UCSD-AML1 (cell line): ENCODE measurements around the gene CR1L.
"Not testable (repeated sequence)": the region's sequence is repeated elsewhere in the genome, so short reads cannot be mapped to it uniquely, and the experiment has no call there.

Experiments used
- DNase-seq: peaks from one replicate; lab custom pipeline; 2025; ENCODE audit not compliant: unreplicated experiment; lab: John Stamatoyannopoulos, UW

The CR1L gene

GRCh38 chr1:207645635-207646081 lies 725 bp downstream of the CR1L start:
- no peak for DNase-seq

DNA sequence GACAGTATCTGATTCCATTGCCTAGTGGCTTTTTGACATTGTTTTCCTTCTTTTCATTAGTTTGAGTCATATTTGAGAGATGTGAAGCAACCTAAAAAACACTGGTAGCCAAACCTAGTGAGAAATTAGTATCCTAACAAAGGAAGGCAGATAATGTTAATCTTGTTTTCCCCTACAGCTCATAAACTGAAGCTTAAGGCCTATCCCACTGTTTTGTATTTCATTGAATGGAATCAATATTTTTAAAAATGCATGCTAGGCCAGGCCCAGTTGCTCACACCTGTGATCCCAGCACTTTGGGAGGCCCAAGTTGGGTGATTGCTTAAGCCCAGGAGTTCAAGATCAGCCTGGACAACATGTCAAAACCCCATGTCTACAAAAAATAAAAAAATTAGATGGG lies 1.2 kb downstream of the CR1L start:
- DNase-seq: no peak

- DNase-seq: no peak
Measured at GRCh38 chr1:207646944-207647579, 2.1 kb downstream of the CR1L start.

- DNase-seq: no peak
Measured at GRCh38 chr1:207647671-207648333, 2.9 kb downstream of the CR1L start.

DNA sequence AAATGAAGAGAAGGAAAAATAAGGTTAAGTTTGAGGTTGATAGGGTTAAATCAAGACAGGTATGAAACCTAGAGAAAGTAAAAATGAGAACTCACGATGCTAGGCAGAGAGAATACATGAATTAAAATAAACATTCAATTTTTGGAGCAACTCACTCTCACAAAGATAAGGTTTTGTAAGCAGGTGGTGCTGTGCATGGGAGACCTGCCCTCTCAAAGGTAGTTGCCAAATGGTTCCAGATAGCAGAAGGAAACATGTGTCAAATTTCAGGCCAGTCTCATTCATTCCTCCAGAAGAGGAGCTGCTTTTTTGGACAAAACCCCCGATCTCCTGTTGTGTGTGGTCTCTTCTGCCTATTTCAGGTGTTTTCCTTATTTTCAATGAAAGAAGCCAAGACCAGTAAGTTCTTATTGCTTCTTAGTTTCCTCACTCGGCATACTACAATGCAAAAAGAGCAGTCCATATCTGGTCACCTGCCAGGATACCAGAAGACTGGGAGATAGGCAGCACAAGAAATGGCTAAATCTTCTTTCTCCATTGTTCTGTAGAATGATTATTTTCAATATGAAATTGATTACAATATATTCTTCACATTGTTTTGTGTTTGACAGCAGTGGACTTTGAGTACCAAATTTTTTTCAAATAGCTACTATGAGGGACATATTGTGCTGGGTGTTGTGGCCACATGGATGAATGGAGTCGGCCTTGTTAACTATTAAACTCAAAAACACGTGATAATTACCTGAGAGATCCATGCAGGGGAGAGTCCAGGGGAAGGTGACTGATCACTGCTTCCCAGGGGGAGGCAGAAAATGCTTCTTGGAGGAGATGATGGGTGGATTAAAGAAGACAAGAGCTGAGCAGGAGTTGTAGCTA lies 3.6 kb downstream of the CR1L start:
- DNase-seq: no peak

DNA sequence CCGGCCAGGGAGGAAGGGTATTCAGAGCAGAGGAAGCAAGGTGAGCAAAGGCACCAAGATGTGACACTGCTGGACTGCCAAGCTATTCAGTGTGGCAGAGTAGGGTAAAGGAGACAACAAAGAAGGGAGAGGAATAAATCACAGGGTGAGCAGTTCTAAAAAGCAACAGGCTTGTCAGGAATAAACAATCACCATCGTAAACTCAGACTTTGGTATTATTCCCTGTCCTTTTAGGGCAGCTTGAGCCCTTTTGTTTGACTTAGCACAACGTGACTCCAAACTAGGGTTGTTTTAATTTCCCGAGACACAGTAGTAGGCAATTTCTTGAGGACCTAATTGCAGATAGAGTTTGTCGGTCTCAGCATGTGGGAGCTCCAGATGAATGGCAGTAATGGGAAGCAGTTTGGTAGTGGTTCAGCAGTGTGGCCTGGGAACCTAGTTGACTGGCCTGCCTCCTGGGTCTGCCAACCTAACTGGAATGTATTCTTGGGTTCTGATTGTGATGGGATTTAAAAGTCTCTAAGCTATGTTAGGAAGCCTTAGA lies 4.3 kb downstream of the CR1L start:
- no peak for DNase-seq

DNA sequence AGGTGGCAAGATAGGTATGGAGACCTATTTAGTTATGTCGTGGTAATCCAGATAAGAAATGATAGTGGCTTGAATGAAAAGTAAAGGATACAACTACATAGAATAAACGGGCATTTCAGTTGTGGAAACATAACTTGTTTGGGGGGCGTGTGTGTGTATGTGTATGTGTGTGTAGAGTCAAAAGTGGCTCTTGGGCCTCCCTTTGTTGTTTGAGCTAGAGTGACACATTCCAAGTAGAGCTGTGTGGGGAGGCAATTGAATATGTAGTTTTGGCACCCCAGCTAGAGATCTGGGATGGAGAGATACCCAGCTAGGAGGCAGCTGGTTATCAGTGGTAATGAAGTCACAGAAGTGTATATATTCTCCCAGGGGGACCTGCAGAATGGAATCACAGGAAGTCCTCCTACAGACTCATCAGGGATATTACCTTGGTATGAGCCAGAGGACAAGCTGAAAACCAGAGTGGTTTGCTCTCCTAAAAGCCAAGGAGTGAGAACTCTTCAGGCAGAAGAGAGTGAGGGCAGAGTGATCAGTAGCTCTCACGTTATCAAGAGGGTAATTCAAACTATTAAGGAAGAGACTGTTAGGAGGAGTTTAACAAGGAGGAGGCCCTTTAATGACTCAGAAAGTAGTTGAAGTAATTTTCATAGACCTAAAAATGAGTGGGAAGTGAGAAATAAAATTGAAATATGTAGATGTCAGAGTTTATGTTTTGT lies 5.1 kb downstream of the CR1L start:
- DNase-seq: no peak

DNA sequence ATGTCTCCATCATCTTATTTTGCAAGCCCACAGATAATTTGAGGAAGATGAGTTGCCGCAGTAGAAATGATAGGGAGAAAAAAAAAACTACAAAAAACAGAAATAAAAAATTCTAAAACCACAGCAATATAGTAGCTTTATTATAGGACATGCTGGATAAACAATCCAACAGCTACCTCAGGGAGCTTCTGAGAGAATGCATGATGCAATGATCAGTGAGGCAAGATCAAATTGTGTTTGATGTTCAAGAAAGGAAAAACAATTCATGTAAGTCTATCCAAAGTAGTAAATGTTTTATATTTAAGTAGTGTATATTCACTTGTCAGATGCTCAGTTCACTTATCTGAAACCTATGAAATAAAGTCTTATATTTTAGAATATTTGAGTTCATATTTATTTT lies 6.7 kb downstream of the CR1L start:
- DNase-seq: no peak

DNA sequence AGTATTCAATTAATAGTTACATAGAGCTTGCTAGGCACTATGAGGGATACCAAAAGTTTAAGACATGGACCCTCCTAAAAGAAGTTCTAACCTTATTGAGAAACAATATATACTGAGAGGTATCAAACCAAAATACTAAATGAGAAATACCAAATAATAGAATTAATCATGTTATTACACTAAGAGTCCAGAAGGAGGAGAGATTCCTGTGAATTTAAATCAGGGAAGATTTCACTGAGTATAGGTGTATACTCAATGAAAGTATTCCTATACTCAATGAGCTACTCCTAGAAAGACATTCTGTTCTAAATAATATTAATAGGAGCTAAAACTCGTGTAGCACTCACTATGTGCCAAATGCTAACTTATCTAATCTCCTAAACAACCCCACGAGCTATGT lies 9.4 kb downstream of the CR1L start:
- DNase-seq: no peak

- no peak for DNase-seq
Measured at GRCh38 chr1:207658408-207658807, 13.5 kb downstream of the CR1L start.

GRCh38 chr1:207658904-207659485 lies 14.1 kb downstream of the CR1L start:
- DNase-seq: no peak

GRCh38 chr1:207659545-207660153 lies 14.7 kb downstream of the CR1L start:
- no peak for DNase-seq

- not testable (repeated sequence) for DNase-seq
Measured at GRCh38 chr1:207661420-207661819, 16.5 kb downstream of the CR1L start.

DNA sequence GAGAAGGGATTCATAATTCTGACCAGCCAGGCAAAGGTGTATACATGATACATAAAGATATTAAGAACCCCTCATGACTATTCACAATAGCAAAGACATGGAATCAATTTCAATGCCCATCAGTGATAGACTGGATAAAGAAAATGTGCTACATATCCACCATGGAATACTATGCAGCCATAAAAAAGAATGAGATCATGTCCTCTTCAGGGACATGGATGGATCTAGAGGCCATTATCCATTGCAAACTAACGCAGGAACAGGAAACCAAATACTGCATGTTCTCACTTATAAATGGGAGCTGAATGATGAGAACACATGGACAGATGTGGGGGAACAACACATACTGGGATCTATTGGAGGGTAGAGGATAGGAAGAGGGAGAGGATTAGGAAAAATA lies 21.4 kb downstream of the CR1L start:
- DNase-seq: no peak

DNA sequence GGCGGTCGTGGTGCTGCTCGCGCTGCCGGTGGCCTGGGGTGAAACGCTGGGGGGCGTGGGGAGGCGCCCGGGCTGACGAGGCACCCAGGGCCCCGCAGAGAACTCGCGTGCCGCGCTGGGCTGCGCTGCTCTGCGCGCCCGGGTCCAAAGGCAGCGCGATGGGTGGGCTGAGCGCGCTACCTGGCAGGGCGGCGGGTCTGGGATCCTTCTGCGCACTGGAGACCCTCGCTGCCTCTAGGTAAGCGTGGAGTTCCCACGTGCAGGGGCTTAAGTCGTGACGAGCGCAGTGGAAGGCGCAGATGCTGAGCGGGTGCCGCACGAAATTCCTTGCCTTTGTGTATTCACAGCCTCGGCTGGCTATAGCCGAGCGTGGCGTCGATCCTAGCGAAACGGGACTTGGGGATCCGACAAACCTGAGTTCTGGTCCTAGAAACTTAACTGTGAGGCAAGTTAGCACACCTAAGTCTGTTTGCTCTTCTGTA lies 24.6 kb downstream of the CR1L start:
- DNase-seq: no peak

DNA sequence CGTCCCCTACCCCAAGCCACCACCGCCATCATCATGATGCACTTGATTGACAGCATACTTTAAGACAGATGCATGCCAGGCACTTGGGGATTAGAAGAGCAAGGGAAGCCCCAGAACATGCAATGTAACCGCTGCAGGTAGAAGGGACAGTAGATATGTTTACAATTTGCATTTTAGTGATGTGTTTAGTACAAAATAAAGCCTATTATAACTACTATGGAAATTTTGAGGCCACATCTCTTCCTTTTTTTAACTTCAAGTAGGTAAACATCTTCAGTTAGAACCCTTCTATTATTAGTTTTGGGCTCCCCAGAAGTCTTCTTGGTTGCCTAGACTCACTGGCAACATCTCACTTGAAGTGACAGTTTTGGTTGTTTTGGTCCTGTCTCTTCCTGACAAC lies 25.3 kb downstream of the CR1L start:
- no peak for DNase-seq

- no peak for DNase-seq
Measured at GRCh38 chr1:207670997-207671396, 26.1 kb downstream of the CR1L start.

DNA sequence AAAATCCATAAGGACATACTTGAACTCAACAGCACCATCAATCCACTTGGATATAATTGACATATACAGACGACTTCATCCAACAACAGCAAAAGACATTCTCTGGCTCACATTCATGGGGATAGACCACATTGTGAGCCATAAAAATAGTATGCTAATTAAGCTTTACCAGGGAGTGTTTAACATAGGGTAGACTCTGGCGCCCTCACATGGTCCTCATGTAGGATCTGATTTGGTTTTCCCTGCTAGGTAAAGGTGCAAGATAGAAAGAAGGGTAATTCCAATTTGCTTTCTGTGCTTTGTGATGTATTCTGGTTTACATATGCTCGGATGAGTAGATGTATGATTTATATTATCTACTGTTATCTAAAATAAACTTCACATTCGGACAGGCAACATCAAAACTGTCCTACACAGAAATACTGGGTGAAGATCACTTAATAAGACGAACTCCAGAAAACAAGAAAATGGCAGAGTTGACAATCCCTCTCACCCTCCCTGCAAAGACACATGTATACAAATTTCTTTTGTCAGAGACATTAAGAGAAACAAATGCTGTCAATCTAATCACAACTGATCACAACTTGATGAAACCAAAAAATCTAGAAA lies 27.7 kb downstream of the CR1L start:
- DNase-seq: no peak

GRCh38 chr1:207673399-207673798 lies 28.5 kb downstream of the CR1L start:
- no peak for DNase-seq

- DNase-seq: no peak
Measured at GRCh38 chr1:207676153-207676552, 31.2 kb downstream of the CR1L start.
